GM19463 (cell line): ENCODE measurements around the gene DNAJC24.

Experiments
- ATAC-seq: cut with Tn5 transposase; IDR thresholded peaks from one replicate; pipeline ENCODE4 v1.9.1; 2021; ENCODE audit warnings: mild to moderate bottlenecking, moderate library complexity; ENCODE audit not compliant: unreplicated experiment

Gene DNAJC24

DNA sequence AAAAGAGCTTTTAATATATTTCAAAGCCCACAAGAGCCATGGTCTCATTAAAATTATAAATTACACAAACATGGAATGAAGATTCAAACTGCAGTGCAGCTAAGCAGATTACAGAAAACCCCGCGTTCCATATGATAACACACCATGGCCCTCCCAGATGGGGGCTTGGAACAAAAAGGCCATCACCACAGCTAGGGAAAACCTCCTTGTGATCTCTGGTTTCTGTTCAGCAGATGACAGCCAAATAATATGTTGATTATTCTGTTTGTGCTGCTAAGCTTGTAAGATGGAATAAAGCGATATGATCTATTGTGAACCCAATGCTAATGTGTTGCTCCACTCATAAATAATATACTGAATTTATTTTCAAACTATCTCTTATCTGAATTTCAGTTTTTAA lies 111.3 kb downstream of the DNAJC24 start:
- no peak for ATAC-seq
